Ovary (tissue), 3 donors: ENCODE results near the gene FAM163B.

Experiments
- CTCF ChIP-seq, 3 donors: fragments of 450-650 bp in 2 of 3; fragments of 200-600 bp in 1 of 3; IDR thresholded peaks; one replicate each; pipeline versions ENCODE4 v1.5.1 to v1.8.0; 2016 to 2022; ENCODE audit warnings: antibody characterized with exemption in 3 of 3, mild to moderate bottlenecking in 1 of 3
- EP300 ChIP-seq: sonication (generic); formaldehyde crosslinking; IDR thresholded peaks from one replicate; pipeline ENCODE4 v1.6.1; 2017; ENCODE audit warnings: antibody characterized with exemption
- POLR2A ChIP-seq: fragments of 450-650 bp; IDR thresholded peaks from one replicate; pipeline ENCODE4 v1.6.1; 2017; ENCODE audit warnings: antibody characterized with exemption, mild to moderate bottlenecking, moderate library complexity
- donor health status: DM: no; HTN: no; CAD: no.

- TF ChIP-seq CTCF (IDR thresholded peaks at IDR 0.05): no peak
- TF ChIP-seq POLR2A: no peak
- no peak for TF ChIP-seq EP300
Measured at GRCh38 chr9:133628766-133629165, 19.6 kb upstream of the FAM163B start.
